T-helper 22 cell (primary cell): ENCODE measurements around the gene TIAM2.
"Not testable (repeated sequence)": the region's sequence is repeated elsewhere in the genome, so short reads cannot be mapped to it uniquely, and the experiment has no call there.

Source experiments
- DNase-seq: peaks from one replicate; pipeline ENCODE4 v3.0.0-alpha.2; 2020; ENCODE audit warnings: low read depth

TIAM2 gene

DNA sequence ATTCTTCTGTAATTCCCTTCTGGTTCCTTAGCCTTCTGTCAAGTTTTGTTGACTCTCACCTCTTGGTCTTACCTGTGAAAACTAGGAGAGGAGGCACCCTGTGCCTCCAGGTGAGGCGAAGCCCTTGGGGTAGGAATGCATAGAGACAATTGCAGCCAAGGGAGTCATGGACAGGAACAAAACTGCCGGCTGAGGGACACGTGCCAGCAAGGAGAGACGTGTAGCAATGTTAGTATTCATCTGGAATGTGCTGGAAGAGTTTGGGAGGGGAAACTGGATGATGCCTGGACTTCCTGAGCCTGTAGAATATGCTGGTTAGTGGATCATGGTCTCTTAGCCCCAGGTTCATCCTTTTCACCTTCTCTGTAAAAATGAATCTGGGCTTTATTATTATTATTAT lies 3.9 kb upstream of the TIAM2 start:
- DNase-seq = no peak

DNA sequence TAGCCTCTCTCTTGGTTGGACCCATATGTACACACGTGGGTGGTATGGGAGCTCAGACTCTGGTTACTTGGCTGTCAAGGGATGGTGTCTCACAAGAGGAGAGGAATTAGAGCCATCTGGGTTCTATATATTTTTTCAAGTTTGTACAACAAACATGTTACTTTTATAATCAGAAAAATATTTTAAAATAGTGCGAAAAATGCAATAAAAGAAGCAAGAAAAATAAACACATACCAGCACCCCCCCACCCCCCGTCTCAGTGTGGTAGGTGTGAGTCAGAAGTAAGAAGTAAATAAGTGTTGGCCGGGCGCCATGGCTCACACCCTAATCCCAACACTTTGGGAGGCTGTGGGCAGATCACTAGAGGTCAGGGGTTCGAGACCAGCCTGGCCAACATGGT lies 2.1 kb upstream of the TIAM2 start:
- DNase-seq = no peak

DNA sequence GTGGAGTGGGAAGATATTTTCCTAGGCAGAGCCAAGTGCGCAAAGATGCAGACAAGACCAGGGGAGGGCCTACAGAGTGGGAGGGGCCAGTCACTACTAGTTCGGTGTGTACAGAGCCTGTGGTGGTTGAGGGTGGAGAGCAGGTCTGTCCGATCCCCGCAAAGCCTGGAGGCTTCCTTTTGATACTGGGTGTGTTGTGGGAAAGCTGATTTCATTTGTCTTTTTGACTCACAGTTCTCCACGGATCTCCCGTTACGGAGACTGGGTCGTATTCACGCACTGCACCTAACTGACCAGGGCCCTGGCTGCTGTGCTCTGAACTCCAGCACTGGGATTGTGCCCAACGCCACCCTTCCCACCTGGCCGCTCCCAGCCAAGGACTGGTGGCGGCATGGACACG lies 1.4 kb upstream of the TIAM2 start:
- no peak for DNase-seq

DNA sequence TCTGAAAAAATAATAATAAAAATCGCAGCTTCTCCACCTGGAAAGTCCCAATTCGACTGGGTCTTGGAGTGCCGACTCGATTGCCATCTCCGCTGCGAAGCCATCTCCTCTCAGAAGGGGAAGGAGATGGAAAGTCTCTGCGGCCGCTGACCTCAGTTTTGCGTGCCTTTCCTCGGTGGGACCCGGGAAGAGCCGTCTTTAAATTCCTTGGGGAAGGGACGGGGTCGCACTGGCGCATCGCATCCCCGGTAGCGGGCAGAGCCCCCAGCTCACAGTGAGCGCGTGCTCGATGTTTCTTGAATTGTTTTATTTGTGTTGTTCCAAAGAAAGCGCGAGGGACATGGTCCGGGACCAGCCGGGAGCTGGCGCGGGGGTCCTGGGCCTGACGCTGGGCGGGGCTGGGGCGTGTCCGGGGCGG lies 270 bp upstream of the TIAM2 start:
- no peak for DNase-seq

DNA sequence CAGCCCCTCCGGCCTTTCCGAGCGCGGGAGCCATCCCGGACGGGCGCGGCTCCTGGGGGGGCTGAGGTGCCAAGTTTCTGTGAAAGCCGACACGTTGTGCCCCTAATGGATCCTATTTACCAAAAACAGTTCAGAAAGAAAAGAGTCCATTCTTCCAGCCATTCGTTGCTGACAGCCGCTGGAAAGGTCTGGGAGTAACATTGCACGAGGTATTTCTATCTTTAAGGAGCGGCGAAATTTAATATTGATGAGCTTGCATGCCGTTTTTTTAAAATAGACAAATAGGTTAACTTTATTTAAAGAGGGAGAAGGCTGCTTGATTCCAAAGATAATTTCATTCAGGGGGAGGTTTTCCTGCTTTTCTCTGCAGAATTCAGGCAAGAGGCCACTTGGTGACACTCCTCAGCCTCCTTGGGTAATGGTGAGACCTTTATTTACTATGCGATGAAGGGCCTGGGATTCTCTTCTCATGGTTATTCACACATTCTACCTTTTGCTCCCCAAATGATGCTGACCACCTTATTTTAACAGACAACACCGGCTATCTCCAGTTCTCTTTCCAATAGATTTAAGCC lies 988 bp downstream of the TIAM2 start:
- no peak for DNase-seq

DNA sequence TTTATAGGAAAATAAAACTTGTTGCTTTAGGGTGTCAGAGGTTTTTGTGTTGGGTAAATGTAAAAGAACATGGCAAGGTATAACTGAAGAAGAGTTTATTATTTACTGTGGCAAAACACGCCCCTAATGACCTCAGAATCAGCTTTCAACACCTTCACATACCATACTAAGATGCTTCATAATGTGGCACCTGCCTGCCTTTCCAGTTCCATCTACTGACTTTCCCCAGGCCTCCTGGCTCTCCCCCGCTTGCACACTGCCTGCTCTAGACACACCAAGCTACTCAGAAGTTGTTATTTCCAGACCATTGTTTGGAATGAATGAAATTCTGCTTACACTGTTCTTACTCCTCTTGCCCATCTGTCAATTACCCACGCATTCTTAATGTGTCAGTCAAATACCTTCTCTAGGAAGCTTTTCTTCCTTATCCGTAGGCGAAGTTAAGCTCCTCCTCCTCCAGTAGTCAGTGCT lies 1.8 kb downstream of the TIAM2 start:
- DNase-seq = no peak

DNA sequence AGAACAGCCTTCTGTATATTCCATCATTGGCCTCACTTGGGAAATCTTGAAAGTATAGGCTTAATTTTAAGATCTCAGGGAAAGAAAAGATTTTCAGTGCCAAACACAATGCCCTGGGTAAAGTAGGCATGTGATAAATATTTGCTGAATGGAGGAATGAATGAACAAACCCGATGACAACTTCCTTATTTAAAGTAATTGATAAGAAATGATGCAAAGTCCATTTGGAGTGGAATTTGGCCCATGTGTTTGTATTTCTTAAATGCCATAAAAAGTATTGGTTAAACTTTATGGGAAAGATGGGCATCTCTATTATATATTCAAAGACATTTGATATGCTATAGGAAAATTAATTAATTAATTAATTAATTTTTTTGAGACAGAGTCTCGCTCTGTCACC lies 3.7 kb downstream of the TIAM2 start:
- DNase-seq = no peak

DNA sequence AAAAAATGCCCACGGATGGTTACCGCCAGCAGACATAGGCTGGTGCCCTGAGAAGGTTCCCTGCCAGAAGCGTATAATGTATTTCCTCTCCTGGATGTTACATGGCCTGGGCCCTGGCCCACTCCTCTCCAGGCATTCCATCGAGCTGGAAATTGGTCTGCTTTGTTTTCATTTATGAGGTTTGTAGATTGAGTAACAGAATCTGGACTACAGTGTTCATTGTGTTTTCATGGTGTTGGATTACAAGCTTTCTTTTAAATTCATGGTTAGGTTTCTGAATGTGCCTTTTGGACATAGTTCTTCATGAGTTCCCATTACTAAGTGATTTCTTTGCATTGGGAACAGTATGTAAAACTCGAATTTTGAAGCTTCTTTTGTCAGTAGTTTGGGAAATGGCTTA lies 6.4 kb downstream of the TIAM2 start:
- DNase-seq = no peak

DNA sequence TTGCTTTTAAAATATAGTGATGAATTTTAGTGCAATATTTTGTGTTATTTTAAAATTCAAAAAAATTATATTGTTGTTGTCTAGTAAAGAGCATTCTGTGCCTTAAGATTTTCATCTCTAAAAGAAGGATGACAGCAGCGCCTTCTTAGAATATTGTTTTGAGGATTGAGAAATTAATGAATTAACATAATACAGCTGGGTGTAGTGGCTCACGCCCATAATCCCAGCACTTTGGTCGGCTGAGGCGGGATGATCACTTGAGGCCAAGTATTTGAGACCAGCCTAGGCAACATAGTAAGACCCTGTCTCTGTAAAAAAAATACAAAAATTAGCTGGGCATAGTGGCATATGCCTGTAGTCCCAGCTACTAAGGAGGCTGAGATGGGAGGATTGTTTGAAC lies 6.8 kb downstream of the TIAM2 start:
- no peak for DNase-seq

DNA sequence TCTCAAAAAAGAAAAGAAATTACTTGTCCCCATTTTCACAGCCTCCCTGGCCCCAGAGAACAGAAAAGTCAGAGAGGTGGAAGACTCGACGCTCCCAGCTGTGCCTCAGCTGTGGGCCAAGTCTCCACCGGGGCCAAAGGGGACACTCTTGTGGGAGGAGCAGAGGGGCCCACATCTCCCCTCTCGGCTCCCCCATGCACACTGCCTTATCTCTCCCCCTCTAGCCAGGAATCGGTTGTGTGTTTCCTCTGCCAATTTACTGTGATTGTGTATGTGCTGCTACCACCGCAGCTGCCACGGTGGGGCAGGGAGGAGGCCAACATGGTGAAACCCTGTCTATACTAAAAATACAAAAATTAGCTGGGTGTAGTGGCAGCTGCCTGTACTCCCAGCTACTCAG lies 8.4 kb downstream of the TIAM2 start:
- DNase-seq = no peak

DNA sequence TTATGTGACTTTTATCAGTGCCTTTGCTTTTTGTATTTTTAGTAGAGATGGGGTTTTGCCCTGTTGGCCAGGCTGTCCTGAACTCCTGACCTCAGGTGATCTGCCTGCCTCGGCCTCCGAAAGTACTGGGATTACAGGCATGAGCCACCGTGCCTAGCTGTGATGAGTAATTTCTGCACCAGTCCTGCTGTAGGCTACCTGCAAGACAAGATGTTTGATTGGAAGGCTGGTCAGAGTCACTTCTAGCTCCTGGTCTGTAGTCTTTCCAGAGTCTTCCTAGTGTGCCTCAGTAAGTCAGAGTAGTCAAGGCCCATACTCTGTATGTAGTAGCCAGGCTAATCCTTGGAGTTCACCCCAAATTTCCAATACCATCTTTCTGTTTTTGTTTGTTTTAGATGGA lies 8.9 kb downstream of the TIAM2 start:
- no peak for DNase-seq

DNA sequence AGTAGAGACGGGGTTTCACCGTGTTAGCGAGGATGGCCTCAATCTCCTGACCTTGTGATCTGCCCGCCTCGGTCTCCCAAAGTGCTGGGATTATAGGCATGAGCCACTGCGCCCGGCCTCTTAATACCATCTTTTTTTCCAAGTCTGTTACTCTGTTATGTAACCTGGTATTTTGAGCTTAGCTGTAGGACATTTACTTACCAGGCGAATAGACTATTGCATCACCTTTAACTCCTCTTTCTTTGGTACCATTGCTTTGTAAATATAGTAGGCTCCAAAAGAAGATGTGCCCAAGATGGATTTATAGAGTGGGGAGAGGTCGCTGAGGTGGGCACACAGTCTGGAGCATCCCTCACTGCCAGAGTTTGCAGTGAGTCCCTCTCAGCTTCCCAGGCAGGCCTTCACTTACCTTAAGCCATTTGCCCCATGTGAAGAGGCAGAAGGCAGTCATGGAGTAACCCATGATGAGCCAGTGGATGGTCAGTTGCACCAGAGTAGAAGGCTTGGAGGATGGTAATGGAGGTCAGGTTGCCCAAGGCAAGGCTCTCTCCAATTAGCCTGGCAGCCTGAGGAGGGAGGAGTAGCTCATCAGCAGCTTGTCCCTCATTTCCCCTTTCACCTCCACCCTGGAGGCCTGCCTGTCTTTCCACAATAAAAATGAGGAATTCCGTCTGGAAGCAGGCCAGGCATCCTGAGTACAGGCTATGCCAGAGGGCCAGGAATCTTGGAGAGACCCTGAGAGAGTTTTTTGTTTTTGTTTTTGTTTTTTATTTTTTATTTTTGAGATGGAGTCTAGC lies 9.7 kb downstream of the TIAM2 start:
- DNase-seq = no peak

DNA sequence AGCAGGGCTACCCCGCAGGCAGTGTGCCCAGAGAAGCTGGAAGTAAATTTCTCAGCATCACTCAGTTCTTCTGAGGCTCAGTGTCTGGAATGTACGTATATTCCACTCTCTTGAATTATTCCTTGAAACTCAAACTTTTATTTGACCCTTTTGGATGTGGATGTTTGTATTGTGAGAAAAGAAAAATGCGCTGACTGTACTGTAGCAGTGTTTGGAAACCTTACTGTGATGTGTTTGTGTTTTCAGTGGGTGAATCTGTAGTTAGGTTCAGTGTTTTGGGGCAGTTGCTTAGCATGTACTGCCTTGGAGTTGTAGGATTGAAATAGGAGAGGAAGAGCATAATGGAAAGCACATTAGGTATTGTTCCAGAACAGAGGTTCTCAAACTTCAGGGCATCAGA lies 13.5 kb downstream of the TIAM2 start:
- DNase-seq = no peak

DNA sequence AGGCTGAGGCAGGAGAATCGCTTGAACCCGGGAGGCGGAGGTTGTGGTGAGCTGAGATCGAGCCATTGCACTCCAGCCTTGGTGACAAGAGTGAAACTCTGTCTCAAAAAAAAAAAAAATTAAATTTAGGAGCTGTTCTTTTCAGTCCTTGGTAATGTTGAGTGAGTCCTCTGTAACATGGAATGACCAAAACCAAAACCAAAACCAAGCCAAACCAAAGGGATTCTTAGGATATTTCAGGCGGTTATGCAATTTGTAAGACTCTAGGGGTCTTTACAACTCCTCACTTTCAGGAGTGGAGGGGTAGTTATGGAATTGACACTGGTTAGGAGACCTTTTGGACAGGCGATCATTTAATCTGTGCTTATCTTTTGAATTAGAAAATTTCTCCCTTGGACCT lies 15.8 kb downstream of the TIAM2 start:
- DNase-seq = no peak

DNA sequence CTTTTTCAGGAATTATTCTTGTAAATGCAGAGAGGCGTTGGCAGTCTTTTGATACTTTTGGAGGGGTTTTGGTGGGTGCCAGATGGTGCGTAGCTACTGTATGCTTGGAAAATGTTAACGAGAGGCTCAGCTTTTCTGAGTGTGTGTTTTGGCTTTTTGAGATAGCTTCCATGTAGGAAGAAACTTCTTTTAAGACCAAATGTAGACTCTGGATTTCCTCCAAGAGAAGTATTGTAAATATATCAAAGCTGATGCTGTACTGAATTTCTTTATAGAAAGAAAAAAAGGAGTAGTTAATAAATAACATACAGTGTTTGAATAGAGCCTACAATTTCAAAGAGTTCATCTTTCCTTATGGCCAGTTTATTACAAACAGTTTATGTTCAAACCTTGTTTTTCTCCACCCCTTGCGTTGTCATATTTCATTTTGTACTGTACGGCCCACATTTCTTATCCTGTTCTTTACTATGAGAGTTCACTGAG lies 16.7 kb downstream of the TIAM2 start:
- DNase-seq = no peak

DNA sequence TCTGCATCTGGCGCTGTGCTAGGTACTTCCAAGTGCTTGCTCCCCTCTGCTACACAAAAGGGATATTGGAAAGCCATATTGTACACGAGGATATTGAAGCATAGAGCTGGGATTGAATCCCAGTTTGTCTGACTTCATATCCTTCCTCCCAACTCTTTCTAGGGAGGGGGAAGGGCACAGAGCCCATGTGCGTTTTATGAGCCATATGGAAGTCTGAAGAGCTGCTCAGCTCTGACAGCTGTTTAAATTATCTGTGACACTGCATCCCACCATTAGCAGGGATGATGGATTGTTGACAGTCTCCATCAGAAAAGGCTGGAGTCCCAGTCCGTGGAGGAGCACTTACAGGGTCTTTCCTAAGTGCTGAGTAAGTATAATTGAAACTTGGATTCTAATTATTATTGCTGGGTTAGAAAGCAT lies 18.4 kb downstream of the TIAM2 start:
- DNase-seq = no peak

DNA sequence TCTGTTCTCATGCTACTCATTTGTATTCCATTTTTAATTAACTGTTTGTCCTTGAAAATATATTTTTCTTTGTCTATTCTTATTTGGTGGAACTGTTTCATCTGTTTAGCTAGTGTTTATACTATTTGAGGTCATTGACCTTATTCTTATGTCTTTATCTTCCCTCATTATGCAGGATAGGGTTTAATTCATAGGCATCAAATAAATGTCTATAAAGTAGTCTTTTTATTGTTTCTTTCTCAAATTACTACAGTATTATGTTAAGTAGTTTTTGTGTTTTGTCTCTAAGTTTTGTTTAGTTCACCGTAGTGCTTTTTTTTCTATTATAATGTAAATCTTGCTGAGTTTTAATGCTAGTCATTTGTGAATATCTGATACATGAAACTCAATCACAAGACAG lies 19.0 kb downstream of the TIAM2 start:
- no peak for DNase-seq

DNA sequence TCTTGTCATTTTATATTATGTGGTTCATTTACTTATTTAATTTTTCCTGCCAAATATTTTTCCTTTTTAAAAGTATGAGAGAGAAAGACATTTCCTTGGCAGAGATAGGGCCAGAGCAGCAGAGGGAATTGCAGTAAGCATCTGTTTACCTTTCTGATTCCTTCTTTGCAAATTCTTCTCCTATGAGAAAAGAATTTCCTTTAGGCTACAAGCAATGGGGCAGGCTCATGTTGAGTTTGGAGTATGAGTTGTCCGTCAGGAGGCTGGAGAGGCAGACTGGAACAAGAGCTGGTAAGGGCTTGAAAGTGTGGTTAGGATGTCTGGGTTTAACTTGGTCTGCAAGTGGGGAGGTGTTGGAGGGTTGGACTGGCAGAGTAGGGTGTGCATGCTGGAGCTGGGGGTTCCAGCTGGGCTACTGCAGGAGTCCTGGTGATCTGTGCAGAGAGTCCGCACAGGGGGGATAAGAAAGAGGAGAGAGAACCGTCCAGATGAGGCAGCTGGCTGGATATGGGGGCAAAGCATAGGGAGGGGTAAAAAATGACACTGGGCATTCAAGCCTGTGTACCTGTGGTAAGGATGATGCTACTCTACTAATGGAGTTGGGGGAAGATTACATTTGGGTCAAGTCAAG lies 19.7 kb downstream of the TIAM2 start:
- DNase-seq = no peak

DNA sequence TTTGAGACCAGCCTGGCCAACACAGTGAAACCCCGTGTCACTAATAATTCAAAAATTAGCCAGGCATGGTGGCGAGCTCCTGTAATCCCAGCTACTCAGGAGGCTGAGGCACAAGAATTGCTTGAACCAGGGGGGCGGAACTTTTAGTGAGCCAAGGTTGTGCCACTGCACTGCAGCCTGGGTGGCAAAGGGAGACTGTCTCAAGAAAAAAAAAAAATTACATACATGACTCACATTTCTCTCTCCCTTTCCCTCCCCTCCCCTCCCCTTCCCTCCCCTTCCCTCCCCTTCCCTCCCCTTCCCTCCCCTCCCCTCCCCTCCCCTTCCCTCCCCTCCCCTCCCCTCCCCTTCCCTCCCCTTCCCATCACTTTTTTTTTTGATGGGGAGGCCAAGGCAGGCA lies 23.3 kb downstream of the TIAM2 start:
- not testable (repeated sequence) for DNase-seq

DNA sequence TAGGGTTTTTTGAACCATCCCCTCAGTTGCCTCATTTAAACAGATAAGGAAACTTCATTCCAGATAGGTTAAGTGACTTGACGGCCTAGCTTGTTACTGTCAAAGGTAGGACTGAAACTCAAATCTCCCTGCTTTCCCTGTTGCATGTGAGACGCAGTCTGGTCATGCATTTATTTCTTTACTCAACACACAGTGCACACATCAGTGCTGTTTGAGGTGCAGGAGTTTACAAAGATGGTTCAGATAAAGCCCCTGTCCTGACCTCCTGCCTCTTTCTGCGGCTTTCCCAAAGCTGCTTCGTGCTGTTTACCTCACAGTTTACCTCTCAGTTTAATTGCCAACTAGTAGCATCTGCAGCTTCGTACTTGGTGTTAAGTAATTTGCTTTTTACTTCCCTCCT lies 26.6 kb downstream of the TIAM2 start:
- no peak for DNase-seq

DNA sequence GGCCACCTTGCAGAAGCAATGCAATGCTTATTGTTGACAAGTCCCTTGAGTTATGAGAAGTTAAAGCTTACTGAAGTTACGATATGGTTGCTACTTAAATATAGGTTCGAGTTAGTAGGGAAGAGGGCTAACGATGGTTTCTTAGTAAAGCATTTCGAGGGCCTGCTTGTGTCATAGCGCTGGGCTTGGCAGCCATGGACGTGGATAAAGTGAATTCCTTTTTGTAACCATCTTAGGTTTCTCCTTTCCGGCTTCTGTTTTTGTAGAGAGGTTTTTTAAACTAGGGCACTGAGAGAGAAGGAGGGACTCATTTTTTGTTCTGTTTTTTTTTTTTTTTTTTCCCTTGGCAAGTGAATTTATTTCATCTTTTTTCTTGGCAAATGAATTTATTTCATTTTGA lies 27.6 kb downstream of the TIAM2 start:
- no peak for DNase-seq

DNA sequence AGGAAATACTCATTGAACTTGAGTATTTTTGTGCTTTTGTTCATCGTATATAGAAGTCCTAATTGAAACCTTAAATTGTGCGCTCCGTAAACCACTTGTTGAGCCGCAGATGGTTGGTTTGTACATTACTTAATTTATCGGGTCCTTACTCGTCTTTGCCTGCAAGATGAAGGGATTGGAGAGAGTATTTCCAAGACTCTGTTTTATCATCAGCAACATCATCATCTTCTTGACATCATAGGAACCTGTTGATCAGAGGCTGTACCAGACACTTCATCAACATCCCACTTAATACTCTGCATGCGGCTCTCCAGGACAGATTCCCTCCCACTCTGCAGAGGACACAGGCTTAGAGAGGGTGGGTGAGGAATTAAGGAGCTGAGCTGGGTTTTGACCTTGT lies 28.6 kb downstream of the TIAM2 start:
- no peak for DNase-seq

DNA sequence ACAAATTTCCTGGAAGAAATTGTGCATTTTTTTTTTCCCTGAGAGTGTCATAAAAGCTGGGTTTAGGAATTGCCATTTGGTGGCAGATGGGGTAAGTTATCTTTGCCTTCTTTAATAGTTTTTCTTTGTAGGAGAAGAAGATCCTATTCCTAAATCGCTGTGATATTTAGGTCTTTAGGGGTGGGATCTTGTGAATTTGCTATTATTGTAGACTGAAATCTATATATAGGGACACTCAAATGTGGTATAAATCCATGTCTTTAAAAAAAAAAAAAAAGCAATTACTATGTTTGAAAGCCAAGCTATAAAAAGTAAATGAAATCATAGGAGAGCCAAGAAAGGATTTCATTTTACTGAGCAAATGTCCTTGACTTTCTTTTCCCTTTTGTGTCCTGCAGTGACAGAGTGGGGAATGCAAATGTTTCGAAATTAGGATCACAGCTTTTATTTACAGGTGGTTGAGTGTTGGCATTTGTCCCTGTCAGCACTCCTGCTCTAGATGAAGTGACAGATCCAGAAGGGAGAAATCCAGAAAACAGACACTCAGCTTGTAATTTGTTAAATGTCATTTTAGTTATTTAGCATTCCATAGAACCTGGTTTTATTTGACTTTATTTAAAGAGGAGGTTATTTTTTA lies 29.4 kb downstream of the TIAM2 start:
- DNase-seq = no peak
